GM12878 (cell line): ENCODE results near the gene SLC7A1. TPM values are rescaled to one million over a fixed set of nuclear protein-coding genes. Genes with fewer than 3 reads are reported as not detected.

Experiments
- ATAC-seq: fragments of 200-7000 bp; cut with Tn5 transposase; 3 replicates; pipeline ENCODE4 v1.9.1; 2020; ENCODE audit warnings: mild to moderate bottlenecking, moderate library complexity
- BruUV-seq: library from RNA; stranded (reverse); fragments of 400-500 nt; replicated peaks from 2 replicates; lab custom pipeline; 2021; lab: Mats Ljungman, UMichigan
- CTCF ChIA-PET: fragments of 300-600 bp; sonication (Branson Sonifier 250); formaldehyde crosslinking; extraction: SDS; loops from one replicate; lab custom pipeline; 2021; ENCODE audit warnings: inconsistent platforms; lab: Yijun Ruan, JAX
- POLR2A ChIA-PET: fragments of 350-600 bp; formaldehyde crosslinking; extraction: SDS; loops from one replicate; lab custom pipeline; 2021; ENCODE audit warnings: inconsistent platforms; lab: Charles Lee
- RAD21 ChIA-PET: fragments of 300-600 bp; sonication (Branson Sonifier 250); formaldehyde crosslinking; loops from one replicate; lab custom pipeline; 2023; ENCODE audit warnings: antibody characterized with exemption; ENCODE audit not compliant: unreplicated experiment; lab: Charles Lee
- SMC1A ChIA-PET: fragments of 300-600 bp; sonication (Branson Sonifier 250); formaldehyde crosslinking; loops from one replicate; lab custom pipeline; 2023; ENCODE audit not compliant: unreplicated experiment, uncharacterized antibody; lab: Charles Lee
- DNase-seq: peaks from one replicate; pipeline ENCODE4 v3.0.0-alpha.2; 2011; ENCODE audit warnings: low read depth, low spot score
- FAIRE-seq: peaks from 3 replicates; lab custom pipeline; 2011; peaks lifted over from hg19 to GRCh38; lab: Jason Lieb, UNC
- H2AFZ ChIP-seq: 2 replicates; pipeline ENCODE4 v1.6.0; 2011; ENCODE audit warnings: low read depth, low read length, control low read depth; ENCODE audit not compliant: control insufficient read depth
- H3K27ac ChIP-seq: 2 replicates; pipeline ENCODE4 v1.5.1; 2011; ENCODE audit warnings: control low read depth; ENCODE audit not compliant: control insufficient read depth, insufficient read depth
- H3K27me3 ChIP-seq, 2 experiments: replicated peaks in 1 of 2; 2 replicates each; pipeline versions ENCODE4 v1.6.0 to v1.6.1; 2011; ENCODE audit warnings: low read length in 1 of 2; ENCODE audit not compliant: control insufficient read depth in 2 of 2, insufficient read depth in 2 of 2
- H3K36me3 ChIP-seq, 2 experiments: 2 replicates each; pipeline ENCODE4 v1.5.1; 2011; ENCODE audit warnings: low read length in 1 of 2; ENCODE audit not compliant: control insufficient read depth in 2 of 2, insufficient read depth in 2 of 2
- H3K4me1 ChIP-seq: 2 replicates; pipeline ENCODE4 v1.6.1; 2011; ENCODE audit warnings: mild to moderate bottlenecking, low read length, moderate library complexity, mixed read lengths; ENCODE audit not compliant: control insufficient read depth, insufficient read depth
- H3K4me2 ChIP-seq: 2 replicates; pipeline ENCODE4 v1.6.0; 2011; ENCODE audit warnings: control low read depth; ENCODE audit not compliant: control insufficient read depth, insufficient read depth
- H3K4me3 ChIP-seq: fragments of 200-600 bp; sonication (generic); 2 replicates; pipeline ENCODE4 v1.5.1; 2016
- H3K79me2 ChIP-seq: 2 replicates; pipeline ENCODE4 v1.6.0; 2011; ENCODE audit warnings: low read length; ENCODE audit not compliant: control insufficient read depth, insufficient read depth
- H3K9ac ChIP-seq: 2 replicates; pipeline ENCODE4 v1.8.0; 2011; ENCODE audit warnings: low read length, control low read depth, mixed read lengths; ENCODE audit not compliant: control insufficient read depth, insufficient read depth
- H3K9me3 ChIP-seq: replicated peaks from 3 replicates; pipeline ENCODE4 v1.5.1; 2011; ENCODE audit warnings: mild to moderate bottlenecking, low read length; ENCODE audit not compliant: control insufficient read depth, insufficient read depth
- H4K20me1 ChIP-seq: 2 replicates; pipeline ENCODE4 v1.6.0; 2011; ENCODE audit not compliant: control insufficient read depth, insufficient read depth
- BCLAF1 ChIP-seq: fragments of 450-650 bp; IDR thresholded peaks from 2 replicates; pipeline ENCODE4 v1.6.1; 2017; ENCODE audit warnings: antibody characterized with exemption, mild to moderate bottlenecking, moderate library complexity
- CTCF ChIP-seq, 3 experiments: IDR thresholded peaks in 2 of 3; conservative IDR thresholded peaks in 1 of 3; 2 replicates each; pipeline ENCODE4 v1.5.1; 2011; ENCODE audit warnings: low read depth in 3 of 3, low read length in 3 of 3, mild to moderate bottlenecking in 3 of 3, control low read depth in 2 of 3, moderate library complexity in 2 of 3, inconsistent platforms in 1 of 3, mixed read lengths in 1 of 3; ENCODE audit not compliant: control insufficient read depth in 2 of 3, insufficient read depth in 1 of 3; ENCODE audit errors: extremely low read depth in 1 of 3
- EP300 ChIP-seq, 2 experiments: fragments of 150-350 bp in 1 of 2; IDR thresholded peaks; 2 replicates each; pipeline ENCODE4 v1.6.1; 2011 to 2012; ENCODE audit warnings: low read depth in 2 of 2, low read length in 2 of 2, borderline replicate concordance in 1 of 2, improper control_type of control experiment in 1 of 2, inconsistent platforms in 1 of 2; ENCODE audit not compliant: control insufficient read depth in 1 of 2
- FOS ChIP-seq: IDR thresholded peaks from 3 replicates; pipeline ENCODE4 v1.6.1; 2011; ENCODE audit warnings: borderline replicate concordance; ENCODE audit not compliant: insufficient read length; ENCODE audit errors: extremely low read depth
- JUNB ChIP-seq: IDR thresholded peaks from 2 replicates; pipeline ENCODE4 v1.6.1; 2016; ENCODE audit warnings: antibody characterized with exemption, mild to moderate bottlenecking
- KDM1A ChIP-seq: fragments of 200-600 bp; sonication (generic); IDR thresholded peaks from 2 replicates; pipeline ENCODE4 v1.6.1; 2016; ENCODE audit warnings: borderline replicate concordance
- NFXL1 ChIP-seq: fragments of 450-650 bp; IDR thresholded peaks from 2 replicates; pipeline ENCODE4 v1.6.1; 2017; ENCODE audit warnings: antibody characterized with exemption, mild to moderate bottlenecking, borderline replicate concordance
- NRF1 ChIP-seq: conservative IDR thresholded peaks from 2 replicates; pipeline ENCODE4 v1.6.1; 2011; ENCODE audit warnings: mild to moderate bottlenecking, low read depth, low read length, improper control_type of control experiment
- RELA ChIP-seq: fragments of 450-650 bp; IDR thresholded peaks from 2 replicates; pipeline ENCODE4 v1.8.0; 2014; ENCODE audit warnings: borderline replicate concordance; ENCODE audit not compliant: partially characterized antibody
- YY1 ChIP-seq: IDR thresholded peaks from 2 replicates; pipeline ENCODE4 v1.6.1; 2011; ENCODE audit warnings: low read depth, mild to moderate bottlenecking, low read length
- ZNF274 ChIP-seq: IDR thresholded peaks from one replicate; pipeline ENCODE4 v1.8.0; 2011; ENCODE audit not compliant: insufficient read length, insufficient read depth
- WGBS: methylation state at CpG from one replicate; pipeline ENCODE4 v1.1.6; 2016; ENCODE audit warnings: low lambda C conversion rate; ENCODE audit not compliant: insufficient replicate concordance, insufficient coverage; ENCODE audit errors: missing lambda C conversion rate; 5-methylcytosine and 5-hydroxymethylcytosine counted together
- in situ Hi-C: fragments of 300-500 bp; cut with MboI; formaldehyde crosslinking; loops from 9 replicates; pipeline ENCODE4 v1.14.3; 2018; ENCODE audit warnings: mixed read lengths
- intact Hi-C: fragments of 100-400 bp; cut with micrococcal nuclease; formaldehyde crosslinking; loops from one replicate; pipeline ENCODE4 v1.14.2; 2022; ENCODE audit not compliant: unreplicated experiment
- polyA plus RNA-seq, 11 experiments: library from polyadenylated mRNA; depleted of rRNA in 4 of 11; unstranded in 6 of 11; stranded (reverse) in 5 of 11; fragments of >200 nt; fragmentation: Nextera tagmentation in 4 of 11; fragmentation: Illumina TruSeq in 1 of 11; extraction: Ambion mirVana in 4 of 11; extraction: Trizol in 1 of 11; gene quantifications; 1 replicate in 1 of 11; 2 replicates in 10 of 11; pipeline versions ENCODE4 v1.2.1 to v1.2.3, GENCODE V29; 2011 to 2016; ENCODE audit warnings: inconsistent platforms in 2 of 11, missing spikeins in 2 of 11, low read depth in 1 of 11
- total RNA-seq, 4 experiments: library from RNA; depleted of rRNA in 3 of 4; stranded (reverse); fragments of >200 nt in 3 of 4; fragmentation: Illumina TruSeq in 1 of 4; extraction: Trizol in 1 of 4; gene quantifications; 2 replicates each; pipeline versions ENCODE4 v1.2.1 to v1.2.3, GENCODE V29; 2013 to 2021

SLC7A1 gene
- total and polyA plus RNA-seq, 10 of the 15 experiments (the other 5 are each of a cell fraction or from before 2014, with no cell fraction given), result 6.4 to 91.7 (median 23.4) TPM

- BruUV-seq, result no TSS peak
- DNase-seq, result no peak
These were observed 90.8 kb downstream of the SLC7A1 start for GRCh38 chr13:29504691-29505090.

GRCh38 chr13:29503041-29503837 lies 92.2 kb downstream of the SLC7A1 start:
- 37% methylated on average over 32 of the region's 32 CpGs for WGBS
- ATAC-seq (no peak), DNase-seq (no peak), FAIRE-seq (no peak)
- H3K4me3 ChIP-seq, result no peak overlapping the region
- H3K27me3 ChIP-seq, result no peaks in the 10 kb centered on the region
- no peaks in the 10 kb centered on the region for H3K36me3 ChIP-seq
- ChIA-PET POLR2A (no interaction called here), SMC1A (interaction anchor here (0.6 to 1.3 kb wide), 3 partner anchors 10 to 619 kb away, joined by 3 read pairs; no protein-coding TSS in a partner anchor), CTCF (interaction anchor here (0.6 to 1.5 kb wide), 5 partner anchors 7 to 205 kb away, joined by 3 to 4 read pairs (median 3); no protein-coding TSS in a partner anchor), RAD21 (interaction anchor here (0.6 kb wide), 1 partner anchor 55 kb away, joined by 3 read pairs; no protein-coding TSS in a partner anchor)
- H3K79me2 ChIP-seq, result no peaks in the 10 kb centered on the region
- H3K9ac ChIP-seq, result no peak overlapping the region
- no TSS peak for BruUV-seq
- no peak overlapping the region for H3K4me2 ChIP-seq
- H3K4me1 ChIP-seq, result no peaks in the 10 kb centered on the region
- H4K20me1 ChIP-seq, result no peaks in the 10 kb centered on the region
- in situ Hi-C loops (no loop called here), intact Hi-C loops (no loop called here)
- H2AFZ ChIP-seq, result no peak overlapping the region
- H3K27ac ChIP-seq, result no peak overlapping the region
- H3K9me3 ChIP-seq, result no peaks in the 10 kb centered on the region
- TF ChIP-seq RELA (no peak), YY1 (no peak), CTCF (IDR thresholded peaks at IDR 0.05 in 2 of 3, conservative IDR thresholded peaks at IDR 0.05 in 1 of 3; ENCODE audit: control insufficient read depth in 2 of 3, extremely low read depth in 1 of 3, insufficient read depth in 1 of 3, low read depth in 3 of 3, low read length in 3 of 3) (no peak), EP300 (IDR thresholded peaks at IDR 0.05; ENCODE audit: borderline replicate concordance in 1 of 2, control insufficient read depth in 1 of 2, low read depth in 2 of 2, low read length in 2 of 2) (no peak), NFXL1 (no peak), BCLAF1 (no peak)

More at GRCh38 chr13:29504691-29505090, 90.8 kb downstream of the SLC7A1 start:
- Histone ChIP-seq H3K79me2 (no peaks in the 10 kb centered on the region), H3K27ac (no peak overlapping the region), H3K4me1 (no peaks in the 10 kb centered on the region), H3K4me3 (no peak overlapping the region), H3K9me3 (no peaks in the 10 kb centered on the region), H3K36me3 (no peaks in the 10 kb centered on the region; a peak in 2 of 4 replicates), H3K27me3 (no peaks in the 10 kb centered on the region), H3K9ac (no peak overlapping the region), H2AFZ (no peak overlapping the region), H4K20me1 (no peaks in the 10 kb centered on the region), H3K4me2 (no peak overlapping the region)
- ChIA-PET POLR2A (no interaction called here), RAD21 (no interaction called here), SMC1A (interaction anchor here (0.7 kb wide), 1 partner anchor 20 kb away, joined by 3 read pairs; no protein-coding TSS in a partner anchor), CTCF (interaction anchor here (1.1 to 1.2 kb wide), 2 partner anchors 203 to 449 kb away, joined by 3 read pairs; no protein-coding TSS in a partner anchor)
- in situ Hi-C loops (loop anchor here (5.0 kb wide), 2 partner anchors 208 to 613 kb away; no protein-coding TSS in a partner anchor), intact Hi-C loops (no loop called here)
- 83% methylated on average over 15 of the region's 15 CpGs for WGBS
- no peak for TF ChIP-seq FOS
- TF ChIP-seq ZNF274, result no peak
- TF ChIP-seq NRF1, result no peak
- no peak for TF ChIP-seq JUNB
- no peak for TF ChIP-seq KDM1A
- FAIRE-seq (no peak), ATAC-seq (no peak)
